Endothelial cell of umbilical vein (primary cell): ENCODE measurements around the gene SLC36A3. TPM values are rescaled to one million over a fixed set of nuclear protein-coding genes. Genes with fewer than 3 reads are reported as not detected.

Source experiments
- BruUV-seq: library from RNA; stranded (reverse); fragments of 400-500 nt; replicated peaks from 2 replicates; lab custom pipeline; 2021; lab: Mats Ljungman, UMichigan
- CTCF ChIA-PET: fragments of 300-600, 350-600 bp; sonication (Branson Sonifier 250); formaldehyde crosslinking; loops from one replicate; lab custom pipeline; 2021; ENCODE audit warnings: antibody characterized with exemption, inconsistent platforms; lab: Charles Lee
- POLR2A ChIA-PET: fragments of 300-600, 350-600 bp; sonication (Branson Sonifier 250); formaldehyde crosslinking; loops from one replicate; lab custom pipeline; 2021; ENCODE audit warnings: antibody characterized with exemption, inconsistent platforms; lab: Charles Lee
- DNase-seq: peaks from one replicate; pipeline ENCODE4 v3.0.0-alpha.2; 2011; ENCODE audit warnings: low read depth, low spot score
- FAIRE-seq: peaks from 2 replicates; lab custom pipeline; 2011; peaks lifted over from hg19 to GRCh38; lab: Jason Lieb, UNC
- H2AFZ ChIP-seq: 2 replicates; pipeline ENCODE4 v1.6.0; 2012; ENCODE audit warnings: low read depth, low read length, control low read depth, inconsistent platforms
- H3K27ac ChIP-seq: 2 replicates; pipeline ENCODE4 v1.5.1; 2011; ENCODE audit warnings: low read depth, mild to moderate bottlenecking, control low read depth, low read length, moderate library complexity; ENCODE audit not compliant: insufficient read depth
- H3K27me3 ChIP-seq, 2 experiments: 2 replicates each; pipeline versions ENCODE4 v1.6.0 to v1.6.1; 2011; ENCODE audit warnings: low read length in 2 of 2, mixed read lengths in 1 of 2; ENCODE audit not compliant: control insufficient read depth in 2 of 2, insufficient read depth in 2 of 2
- H3K36me3 ChIP-seq, 2 experiments: 2 replicates in 1 of 2; 3 replicates in 1 of 2; pipeline ENCODE4 v1.5.1; 2011; ENCODE audit warnings: low read length in 2 of 2, mild to moderate bottlenecking in 1 of 2, moderate library complexity in 1 of 2; ENCODE audit not compliant: control insufficient read depth in 2 of 2, insufficient read depth in 2 of 2; ENCODE audit errors: extremely low read depth in 1 of 2
- H3K4me1 ChIP-seq: 3 replicates; pipeline ENCODE4 v1.5.1; 2011; ENCODE audit warnings: mild to moderate bottlenecking, low read length; ENCODE audit not compliant: control insufficient read depth, insufficient read depth; ENCODE audit errors: extremely low read depth
- H3K4me2 ChIP-seq: 2 replicates; pipeline ENCODE4 v1.6.1; 2011; ENCODE audit warnings: low read length, control low read depth, mixed read lengths; ENCODE audit not compliant: insufficient read depth
- H3K4me3 ChIP-seq, 3 experiments: fragments of 200-600 bp in 1 of 3; sonication (generic), shearing (Covaris generic) in 1 of 3; replicated peaks in 1 of 3; 2 replicates each; pipeline ENCODE4 v1.5.1; 2011 to 2016; ENCODE audit warnings: control low read depth in 3 of 3, low read length in 3 of 3, mild to moderate bottlenecking in 2 of 3, inconsistent platforms in 1 of 3, low read depth in 1 of 3, moderate library complexity in 1 of 3; ENCODE audit not compliant: insufficient read depth in 1 of 3
- H3K79me2 ChIP-seq: 2 replicates; pipeline ENCODE4 v1.6.0; 2012; ENCODE audit warnings: low read length, inconsistent platforms; ENCODE audit not compliant: control insufficient read depth, insufficient read depth
- H3K9ac ChIP-seq: replicated peaks from 2 replicates; pipeline ENCODE3; 2011; ENCODE audit warnings: low read length, control low read depth; ENCODE audit not compliant: insufficient read depth; ENCODE audit errors: extremely low read depth
- H3K9me1 ChIP-seq: replicated peaks from 3 replicates; pipeline ENCODE4 v1.6.0; 2011; ENCODE audit warnings: mild to moderate bottlenecking, low read length; ENCODE audit not compliant: control insufficient read depth, insufficient read depth; ENCODE audit errors: extremely low read depth
- H3K9me3 ChIP-seq: replicated peaks from 2 replicates; pipeline ENCODE4 v1.5.1; 2012; ENCODE audit warnings: low read length, inconsistent platforms; ENCODE audit not compliant: control insufficient read depth, insufficient read depth
- H4K20me1 ChIP-seq: replicated peaks from 2 replicates; pipeline ENCODE3; 2011; ENCODE audit warnings: mild to moderate bottlenecking, low read length; ENCODE audit not compliant: control insufficient read depth, insufficient read depth; ENCODE audit errors: extremely low read depth
- EZH2 ChIP-seq: IDR thresholded peaks from 2 replicates; pipeline ENCODE4 v1.6.1; 2012; ENCODE audit warnings: borderline replicate concordance, low read depth, mild to moderate bottlenecking, moderate library complexity, low read length, inconsistent platforms; ENCODE audit not compliant: severe bottlenecking
- POLR2AphosphoS5 ChIP-seq: IDR thresholded peaks from 2 replicates; pipeline ENCODE4 v1.6.1; 2012; ENCODE audit warnings: low read depth, mild to moderate bottlenecking, control low read depth, low read length, moderate library complexity; ENCODE audit not compliant: insufficient read depth
- dilution Hi-C: fragments of 300-500 bp; cut with MboI; formaldehyde crosslinking; loops from one replicate; pipeline ENCODE4 v1.15.0; 2019; ENCODE audit warnings: low sequenced_read_pairs; ENCODE audit not compliant: extremely low pct_ligation_motif_present
- intact Hi-C: fragments of 100-400 bp; cut with micrococcal nuclease; formaldehyde crosslinking; loops from one replicate; pipeline ENCODE4 v1.10.0; 2022
- polyA plus RNA-seq, 4 experiments: library from polyadenylated mRNA; depleted of rRNA in 3 of 4; stranded (reverse) in 3 of 4; unstranded in 1 of 4; fragments of >200 nt; gene quantifications; 2 replicates each; pipeline versions ENCODE4 v1.2.1 to v1.2.3, GENCODE V29; 2011 to 2012; ENCODE audit warnings: missing spikeins in 1 of 4
- total RNA-seq: library from RNA; stranded (reverse); gene quantifications from 2 replicates; pipeline ENCODE4 v1.2.3, GENCODE V29; 2021
- TF ChIP-seq, protein P1 (sequence below), 2 donors: IDR thresholded peaks; 1 replicate in 1 of 2; 2 replicates in 1 of 2; pipeline ENCODE4 v1.5.1; 2011; ENCODE audit warnings: low read length in 2 of 2, mild to moderate bottlenecking in 2 of 2, moderate library complexity in 2 of 2, control low read depth in 1 of 2, inconsistent platforms in 1 of 2, low read depth in 1 of 2; ENCODE audit not compliant: insufficient read depth in 1 of 2; ENCODE audit errors: extremely low read depth in 1 of 2

Gene SLC36A3
- total and polyA plus RNA-seq, 2 donors (not counting 3 experiments of a cell fraction or from before 2014, with no cell fraction given): not detected

DNA sequence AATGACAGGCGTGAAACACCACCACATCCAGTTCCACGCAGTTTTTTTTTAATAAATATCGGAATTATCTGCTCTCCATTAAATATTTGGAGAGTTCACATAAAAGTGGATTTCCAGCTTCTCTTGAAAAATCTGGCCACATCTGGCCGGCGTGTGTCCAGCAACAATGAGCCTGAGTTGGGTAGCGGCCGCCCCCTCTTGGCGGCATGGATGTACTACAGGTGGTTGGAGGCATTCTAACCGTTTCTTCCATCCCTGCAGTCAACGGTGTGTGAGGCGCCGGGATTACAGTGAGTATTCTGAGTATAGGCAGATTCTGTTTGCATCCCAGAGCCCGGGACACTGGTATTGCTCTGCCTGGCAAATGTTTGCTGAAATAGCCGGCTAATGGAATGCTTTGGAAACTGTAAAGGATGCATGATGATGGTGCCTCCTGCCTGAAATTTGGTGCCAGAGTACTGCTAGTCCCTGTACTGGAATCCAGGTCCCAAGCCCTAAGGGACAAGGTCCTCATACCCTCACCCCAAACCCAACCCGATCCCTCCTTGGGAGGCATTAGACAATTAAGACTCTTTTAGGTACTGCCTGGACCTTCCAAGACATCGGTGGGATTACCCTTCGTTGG, 64.2 kb downstream of the SLC36A3 start:
- Histone ChIP-seq H3K36me3 (no peaks in the 10 kb centered on the region), H4K20me1 (no peaks in the 10 kb centered on the region), H3K27ac (no peak overlapping the region), H3K4me1 (no peaks in the 10 kb centered on the region), H2AFZ (no peak overlapping the region), H3K9me1 (no peaks in the 10 kb centered on the region), H3K27me3 (no peaks in the 10 kb centered on the region), H3K9me3 (no peaks in the 10 kb centered on the region), H3K4me3 (no peak overlapping the region), H3K9ac (no peak overlapping the region), H3K79me2 (no peaks in the 10 kb centered on the region), H3K4me2 (no peak overlapping the region)
- TF ChIP-seq, protein P1, sequence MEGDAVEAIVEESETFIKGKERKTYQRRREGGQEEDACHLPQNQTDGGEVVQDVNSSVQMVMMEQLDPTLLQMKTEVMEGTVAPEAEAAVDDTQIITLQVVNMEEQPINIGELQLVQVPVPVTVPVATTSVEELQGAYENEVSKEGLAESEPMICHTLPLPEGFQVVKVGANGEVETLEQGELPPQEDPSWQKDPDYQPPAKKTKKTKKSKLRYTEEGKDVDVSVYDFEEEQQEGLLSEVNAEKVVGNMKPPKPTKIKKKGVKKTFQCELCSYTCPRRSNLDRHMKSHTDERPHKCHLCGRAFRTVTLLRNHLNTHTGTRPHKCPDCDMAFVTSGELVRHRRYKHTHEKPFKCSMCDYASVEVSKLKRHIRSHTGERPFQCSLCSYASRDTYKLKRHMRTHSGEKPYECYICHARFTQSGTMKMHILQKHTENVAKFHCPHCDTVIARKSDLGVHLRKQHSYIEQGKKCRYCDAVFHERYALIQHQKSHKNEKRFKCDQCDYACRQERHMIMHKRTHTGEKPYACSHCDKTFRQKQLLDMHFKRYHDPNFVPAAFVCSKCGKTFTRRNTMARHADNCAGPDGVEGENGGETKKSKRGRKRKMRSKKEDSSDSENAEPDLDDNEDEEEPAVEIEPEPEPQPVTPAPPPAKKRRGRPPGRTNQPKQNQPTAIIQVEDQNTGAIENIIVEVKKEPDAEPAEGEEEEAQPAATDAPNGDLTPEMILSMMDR (IDR thresholded peaks at IDR 0.05; ENCODE audit: extremely low read depth in 1 of 2, insufficient read depth in 1 of 2, low read depth in 1 of 2, low read length in 2 of 2): peak; percentile 73 to 88
- TF ChIP-seq POLR2AphosphoS5 (no peak), EZH2 (no peak)
- POLR2A ChIA-PET: interaction anchor here (0.7 kb wide), 1 partner anchor 16 kb away, joined by 4 read pairs; no protein-coding TSS in a partner anchor
- FAIRE-seq (peak; percentile 73), DNase-seq (peak; percentile 67)
- CTCF ChIA-PET: interaction anchor here (0.6 to 6.9 kb wide), 41 partner anchors 9 to 438 kb away, joined by 3 to 187 read pairs (median 7); partner anchors contain the start of genes ANXA6, CCDC69 and GM2A
- no TSS peak for BruUV-seq
- dilution Hi-C loops: no loop called here
- intact Hi-C loops: loop anchor here (1.0 to 2.0 kb wide), 5 partner anchors 75 to 237 kb away; no protein-coding TSS in a partner anchor
